ENCODE results near the gene OR2T11. TPM values are rescaled to one million over a fixed set of nuclear protein-coding genes. Genes with fewer than 3 reads are reported as not detected.
"Not testable (repeated sequence)": the region's sequence is repeated elsewhere in the genome, so short reads cannot be mapped to it uniquely, and the experiment has no call there.

Gene OR2T11, protein sequence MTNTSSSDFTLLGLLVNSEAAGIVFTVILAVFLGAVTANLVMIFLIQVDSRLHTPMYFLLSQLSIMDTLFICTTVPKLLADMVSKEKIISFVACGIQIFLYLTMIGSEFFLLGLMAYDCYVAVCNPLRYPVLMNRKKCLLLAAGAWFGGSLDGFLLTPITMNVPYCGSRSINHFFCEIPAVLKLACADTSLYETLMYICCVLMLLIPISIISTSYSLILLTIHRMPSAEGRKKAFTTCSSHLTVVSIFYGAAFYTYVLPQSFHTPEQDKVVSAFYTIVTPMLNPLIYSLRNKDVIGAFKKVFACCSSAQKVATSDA
- not detected for total RNA-seq

DNA sequence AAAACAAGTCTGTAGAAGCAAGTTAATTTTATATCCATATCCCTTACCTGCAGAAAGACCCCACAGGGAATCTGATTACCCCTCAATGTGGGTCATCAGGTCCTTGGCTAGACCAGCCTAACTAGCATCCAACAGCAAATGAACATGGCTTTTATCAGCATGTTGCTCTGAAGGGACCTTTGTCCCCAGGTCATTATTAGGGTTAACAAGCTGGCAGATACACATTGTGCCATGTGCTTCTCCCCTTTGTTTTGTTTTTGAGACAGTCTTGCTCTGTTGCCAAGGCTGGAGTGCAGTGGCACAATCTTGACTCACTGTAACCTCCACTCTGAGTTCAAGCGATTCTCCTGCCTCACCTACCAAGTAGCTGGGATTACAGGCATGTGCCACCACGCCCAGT is at the start of gene OR2T11:
Gene OR2T11 (minus strand): TSS at position 101 of the 400 bp plus-strand sequence. CDS start 7,963 bp downstream, outside the sequence.
- H3K36me3 ChIP-seq = not testable (repeated sequence)

GRCh38 chr1:248681651-248682050 is 46.8 kb upstream of the OR2T11 start:
- in situ Hi-C loops (cut with MboI; ENCODE audit: low pct_ligation_motif_present in 1 of 4, low pct_unique_long_range_greater_than_20kb in 1 of 4, low sequenced_read_pairs in 3 of 4) (loop anchor here in 2 of 4 donors (10.0 kb wide), 1 partner anchor 57 kb away; no protein-coding TSS in a partner anchor), intact Hi-C loops (cut with DNase I; ENCODE audit: low total_unique reads) (no loop called here)
- TF ChIP-seq POLR2AphosphoS5 (IDR thresholded peaks at IDR 0.05) (no peak), EP300 (IDR thresholded peaks at IDR 0.05; ENCODE audit: low read depth) (no peak), CTCF (IDR thresholded peaks at IDR 0.05) (no peak), POLR2A (IDR thresholded peaks at IDR 0.05) (no peak)
- Histone ChIP-seq H3K9me3 (no peaks in the 10 kb centered on the region), H3K4me3 (no peak overlapping the region), H3K36me3 (no peaks in the 10 kb centered on the region), H3K27ac (no peak overlapping the region), H3K27me3 (no peaks in the 10 kb centered on the region), H3K4me1 (no peaks in the 10 kb centered on the region)
- WGBS, 2 donors (ENCODE audit: low coverage in 1 of 2) = 93 to 96% methylated on average over 5 to 8 of the region's 8 CpGs
- no peak for DNase-seq

More for the DNA sequence above, at the start of gene OR2T11:
- intact Hi-C loops (cut with DNase I; ENCODE audit: low total_unique reads); H3K27ac ChIP-seq; DNase-seq; in situ Hi-C loops (cut with MboI; ENCODE audit: low pct_ligation_motif_present in 1 of 4, low pct_unique_long_range_greater_than_20kb in 1 of 4, low sequenced_read_pairs in 3 of 4); H3K4me3 ChIP-seq; H3K27me3 ChIP-seq; H3K4me1 ChIP-seq; H3K9me3 ChIP-seq: not testable (repeated sequence)
- WGBS, 2 donors (ENCODE audit: low coverage in 1 of 2) = no CpG with 5 or more reads among the region's 2 CpGs

GRCh38 chr1:248670003-248670402 is 35.1 kb upstream of the OR2T11 start:
- TF ChIP-seq POLR2AphosphoS5 (IDR thresholded peaks at IDR 0.05) (no peak), EP300 (IDR thresholded peaks at IDR 0.05; ENCODE audit: low read depth) (no peak), POLR2A (IDR thresholded peaks at IDR 0.05) (no peak), CTCF (IDR thresholded peaks at IDR 0.05) (no peak)

GRCh38 chr1:248663453-248664328 is 28.8 kb upstream of the OR2T11 start:
- H3K27ac ChIP-seq; H3K4me3 ChIP-seq; intact Hi-C loops (cut with DNase I; ENCODE audit: low total_unique reads); H3K27me3 ChIP-seq; in situ Hi-C loops (cut with MboI; ENCODE audit: low pct_ligation_motif_present in 1 of 4, low pct_unique_long_range_greater_than_20kb in 1 of 4, low sequenced_read_pairs in 3 of 4); H3K36me3 ChIP-seq; H3K9me3 ChIP-seq; H3K4me1 ChIP-seq; DNase-seq: not testable (repeated sequence)
- WGBS, 2 donors (ENCODE audit: low coverage in 1 of 2) = 72 to 73% methylated on average over 4 to 5 of the region's 5 CpGs

More at GRCh38 chr1:248670003-248670402, 35.1 kb upstream of the OR2T11 start:
- Histone ChIP-seq H3K4me1 (no peaks in the 10 kb centered on the region), H3K36me3 (no peaks in the 10 kb centered on the region), H3K4me3 (no peak overlapping the region), H3K9me3 (peaks cover 9 to 10% of the 10 kb centered on the region in 2 donors), H3K27me3 (no peaks in the 10 kb centered on the region), H3K27ac (no peak overlapping the region)
- in situ Hi-C loops (cut with MboI; ENCODE audit: low pct_ligation_motif_present in 1 of 4, low pct_unique_long_range_greater_than_20kb in 1 of 4, low sequenced_read_pairs in 3 of 4) = no loop called here
- no peak for DNase-seq
- 78 to 81% methylated on average over 1 of the region's 1 CpG for WGBS, 2 donors (ENCODE audit: low coverage in 1 of 2)
- intact Hi-C loops (cut with DNase I; ENCODE audit: low total_unique reads) = no loop called here

DNA sequence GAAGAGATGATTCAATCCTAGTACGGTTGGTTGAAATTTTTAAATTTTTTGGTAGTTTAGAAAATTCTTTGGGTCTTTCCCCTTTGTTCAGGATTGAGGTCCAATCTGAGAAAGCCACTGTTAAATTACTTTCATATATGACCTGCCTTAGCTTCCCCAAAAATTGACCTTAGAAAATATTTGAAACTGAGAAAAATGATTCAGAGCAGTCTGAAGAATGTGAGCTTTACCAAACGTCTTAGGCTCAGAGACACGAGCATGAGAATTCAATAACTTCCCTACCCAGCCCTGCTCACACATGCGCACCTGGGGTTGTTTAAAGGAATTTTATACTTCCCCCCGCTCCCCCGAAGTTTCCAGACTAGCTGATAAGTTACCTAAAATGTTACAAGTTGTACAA is 21.9 kb upstream of the OR2T11 start:
- H3K27ac ChIP-seq; H3K4me1 ChIP-seq; H3K27me3 ChIP-seq; H3K9me3 ChIP-seq; H3K36me3 ChIP-seq; intact Hi-C loops (cut with DNase I; ENCODE audit: low total_unique reads); DNase-seq; in situ Hi-C loops (cut with MboI; ENCODE audit: low pct_ligation_motif_present in 1 of 4, low pct_unique_long_range_greater_than_20kb in 1 of 4, low sequenced_read_pairs in 3 of 4); H3K4me3 ChIP-seq: not testable (repeated sequence)
- WGBS, 2 donors (ENCODE audit: low coverage in 1 of 2) = 77% methylated on average over 6 of the region's 6 CpGs; no CpG with 5 or more reads in 1 of the 2 donors

DNA sequence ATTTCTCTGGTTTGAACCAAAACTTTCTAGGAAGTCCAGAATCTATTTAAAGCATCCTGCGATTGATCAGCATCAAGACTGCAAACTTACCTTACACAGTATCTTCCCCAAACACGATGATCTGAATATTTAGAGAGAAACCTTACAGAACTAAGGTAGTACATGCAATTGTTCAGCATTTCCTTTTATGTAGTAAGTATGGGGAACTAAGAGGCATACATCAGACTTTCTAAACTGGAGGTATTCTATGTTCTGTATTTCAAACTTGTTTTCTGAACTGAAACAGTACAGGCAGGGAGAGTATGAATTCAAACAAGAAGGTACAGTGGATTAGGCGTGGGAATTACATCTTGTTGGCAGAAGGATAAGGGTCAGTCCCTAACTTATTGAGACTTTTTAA is 20.5 kb upstream of the OR2T11 start, which contains the start of gene OR2T27:
Gene OR2T27 (minus strand): TSS at position 175 of the 400 bp plus-strand sequence. CDS start 4,644 bp downstream, outside the sequence.
- DNase-seq; in situ Hi-C loops (cut with MboI; ENCODE audit: low pct_ligation_motif_present in 1 of 4, low pct_unique_long_range_greater_than_20kb in 1 of 4, low sequenced_read_pairs in 3 of 4); intact Hi-C loops (cut with DNase I; ENCODE audit: low total_unique reads); H3K27me3 ChIP-seq; H3K4me3 ChIP-seq; H3K36me3 ChIP-seq; H3K4me1 ChIP-seq; H3K27ac ChIP-seq; H3K9me3 ChIP-seq: not testable (repeated sequence)
- WGBS, 2 donors (ENCODE audit: low coverage in 1 of 2) = 57% methylated on average over 1 of the region's 3 CpGs; no CpG with 5 or more reads in 1 of the 2 donors

GRCh38 chr1:248648770-248649536 is 14.1 kb upstream of the OR2T11 start:
- H3K4me3 ChIP-seq; H3K36me3 ChIP-seq; H3K4me1 ChIP-seq; H3K9me3 ChIP-seq; H3K27me3 ChIP-seq; DNase-seq; intact Hi-C loops (cut with DNase I; ENCODE audit: low total_unique reads); H3K27ac ChIP-seq: not testable (repeated sequence)
- in situ Hi-C loops (cut with MboI; ENCODE audit: low pct_ligation_motif_present in 1 of 4, low pct_unique_long_range_greater_than_20kb in 1 of 4, low sequenced_read_pairs in 3 of 4) = loop anchor here in 1 of 4 donors (5.0 kb wide), 1 partner anchor 207 kb away; no protein-coding TSS in a partner anchor
- no CpG with 5 or more reads among the region's 1 CpG for WGBS, 2 donors (ENCODE audit: low coverage in 1 of 2)

Data from transverse colon (tissue), 4 donors.